ENCODE measurements around the gene JUP. TPM values are rescaled to one million over a fixed set of nuclear protein-coding genes. Genes with fewer than 3 reads are reported as not detected.

Gene JUP
- total and polyA plus RNA-seq, 2 of the 13 experiments (the other 11 are each of a cell fraction or from before 2014, with no cell fraction given) = 12.1 to 20.6 TPM

DNA sequence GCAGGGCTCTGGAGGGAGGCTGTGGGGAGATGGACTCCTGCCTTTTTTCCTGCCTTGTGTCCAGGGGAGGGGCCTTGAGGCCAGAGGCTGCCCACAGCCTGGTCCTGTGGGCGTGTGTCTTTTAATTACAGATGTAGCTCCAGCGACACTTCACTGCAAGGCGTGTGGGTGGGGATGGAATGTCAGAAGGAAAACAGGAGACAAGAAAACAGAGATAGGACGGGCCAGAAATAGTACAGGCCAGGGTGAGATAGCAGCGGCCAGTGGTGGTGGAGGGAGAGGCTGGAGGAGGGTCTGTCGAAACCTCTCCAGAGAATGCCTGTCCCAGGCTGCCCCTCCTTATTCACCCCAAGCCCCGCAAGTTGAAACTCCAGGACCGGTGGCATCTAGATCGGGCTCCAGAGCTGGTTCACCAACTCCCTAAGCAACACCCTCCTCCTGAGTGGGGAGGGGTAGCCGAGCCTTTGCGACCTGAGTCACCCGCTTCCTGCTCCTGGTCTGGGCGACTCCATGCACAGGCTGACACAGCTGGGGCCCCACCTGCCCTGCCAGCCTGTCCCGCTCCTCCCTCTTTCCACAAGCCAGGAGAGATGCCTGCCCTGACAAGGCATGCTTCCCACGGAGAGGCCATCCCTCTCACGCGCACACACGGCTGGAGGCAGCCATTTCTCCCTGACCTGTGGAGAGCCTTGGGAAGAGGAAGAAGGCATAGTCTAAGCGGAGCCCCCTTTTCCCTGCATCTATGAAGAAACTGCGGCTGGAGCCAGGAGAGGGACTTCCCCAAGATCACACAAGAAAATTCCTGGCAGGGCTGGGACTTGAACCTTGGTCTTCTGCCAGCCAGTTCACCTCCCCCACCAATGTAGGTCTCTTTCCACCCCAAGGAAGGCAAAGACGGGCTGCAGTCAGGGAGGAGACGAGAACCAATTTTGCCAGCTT lies 6.6 kb upstream of the JUP start (continued):
- 0 out of 2 replicates have a peak, but pooled peaks have one; percentile 11 for TF ChIP-seq ZNF547 (CRISPR knock-in tag; IDR thresholded peaks at IDR 0.05)
- TF ChIP-seq, protein P1, sequence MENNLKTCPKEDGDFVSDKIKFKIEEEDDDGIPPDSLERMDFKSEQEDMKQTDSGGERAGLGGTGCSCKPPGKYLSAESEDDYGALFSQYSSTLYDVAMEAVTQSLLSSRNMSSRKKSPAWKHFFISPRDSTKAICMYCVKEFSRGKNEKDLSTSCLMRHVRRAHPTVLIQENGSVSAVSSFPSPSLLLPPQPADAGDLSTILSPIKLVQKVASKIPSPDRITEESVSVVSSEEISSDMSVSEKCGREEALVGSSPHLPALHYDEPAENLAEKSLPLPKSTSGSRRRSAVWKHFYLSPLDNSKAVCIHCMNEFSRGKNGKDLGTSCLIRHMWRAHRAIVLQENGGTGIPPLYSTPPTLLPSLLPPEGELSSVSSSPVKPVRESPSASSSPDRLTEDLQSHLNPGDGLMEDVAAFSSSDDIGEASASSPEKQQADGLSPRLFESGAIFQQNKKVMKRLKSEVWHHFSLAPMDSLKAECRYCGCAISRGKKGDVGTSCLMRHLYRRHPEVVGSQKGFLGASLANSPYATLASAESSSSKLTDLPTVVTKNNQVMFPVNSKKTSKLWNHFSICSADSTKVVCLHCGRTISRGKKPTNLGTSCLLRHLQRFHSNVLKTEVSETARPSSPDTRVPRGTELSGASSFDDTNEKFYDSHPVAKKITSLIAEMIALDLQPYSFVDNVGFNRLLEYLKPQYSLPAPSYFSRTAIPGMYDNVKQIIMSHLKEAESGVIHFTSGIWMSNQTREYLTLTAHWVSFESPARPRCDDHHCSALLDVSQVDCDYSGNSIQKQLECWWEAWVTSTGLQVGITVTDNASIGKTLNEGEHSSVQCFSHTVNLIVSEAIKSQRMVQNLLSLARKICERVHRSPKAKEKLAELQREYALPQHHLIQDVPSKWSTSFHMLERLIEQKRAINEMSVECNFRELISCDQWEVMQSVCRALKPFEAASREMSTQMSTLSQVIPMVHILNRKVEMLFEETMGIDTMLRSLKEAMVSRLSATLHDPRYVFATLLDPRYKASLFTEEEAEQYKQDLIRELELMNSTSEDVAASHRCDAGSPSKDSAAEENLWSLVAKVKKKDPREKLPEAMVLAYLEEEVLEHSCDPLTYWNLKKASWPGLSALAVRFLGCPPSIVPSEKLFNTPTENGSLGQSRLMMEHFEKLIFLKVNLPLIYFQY (CRISPR knock-in tag; IDR thresholded peaks at IDR 0.05; ENCODE audit: borderline replicate concordance) = peak; percentile 9; the same call in 1 of the 2 replicates
- 0 out of 2 replicates have a peak, but pooled peaks have one; percentile 38 for TF ChIP-seq ZNF431 (CRISPR knock-in tag; IDR thresholded peaks at IDR 0.05; ENCODE audit: borderline replicate concordance, low read depth)
- TF ChIP-seq ZNF484 (CRISPR knock-in tag; IDR thresholded peaks at IDR 0.05; ENCODE audit: borderline replicate concordance, low read depth) = no peak
- TF ChIP-seq, protein P2, sequence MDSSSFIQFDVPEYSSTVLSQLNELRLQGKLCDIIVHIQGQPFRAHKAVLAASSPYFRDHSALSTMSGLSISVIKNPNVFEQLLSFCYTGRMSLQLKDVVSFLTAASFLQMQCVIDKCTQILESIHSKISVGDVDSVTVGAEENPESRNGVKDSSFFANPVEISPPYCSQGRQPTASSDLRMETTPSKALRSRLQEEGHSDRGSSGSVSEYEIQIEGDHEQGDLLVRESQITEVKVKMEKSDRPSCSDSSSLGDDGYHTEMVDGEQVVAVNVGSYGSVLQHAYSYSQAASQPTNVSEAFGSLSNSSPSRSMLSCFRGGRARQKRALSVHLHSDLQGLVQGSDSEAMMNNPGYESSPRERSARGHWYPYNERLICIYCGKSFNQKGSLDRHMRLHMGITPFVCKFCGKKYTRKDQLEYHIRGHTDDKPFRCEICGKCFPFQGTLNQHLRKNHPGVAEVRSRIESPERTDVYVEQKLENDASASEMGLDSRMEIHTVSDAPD (CRISPR knock-in tag; IDR thresholded peaks at IDR 0.05) = no peak
- no peak for TF ChIP-seq ATRX (CRISPR knock-in tag; IDR thresholded peaks at IDR 0.05; ENCODE audit: borderline replicate concordance)
- 0 out of 2 replicates have a peak, but pooled peaks have one; percentile 1 for TF ChIP-seq ZNF160 (CRISPR knock-in tag; IDR thresholded peaks at IDR 0.05)
- TF ChIP-seq, protein P3, sequence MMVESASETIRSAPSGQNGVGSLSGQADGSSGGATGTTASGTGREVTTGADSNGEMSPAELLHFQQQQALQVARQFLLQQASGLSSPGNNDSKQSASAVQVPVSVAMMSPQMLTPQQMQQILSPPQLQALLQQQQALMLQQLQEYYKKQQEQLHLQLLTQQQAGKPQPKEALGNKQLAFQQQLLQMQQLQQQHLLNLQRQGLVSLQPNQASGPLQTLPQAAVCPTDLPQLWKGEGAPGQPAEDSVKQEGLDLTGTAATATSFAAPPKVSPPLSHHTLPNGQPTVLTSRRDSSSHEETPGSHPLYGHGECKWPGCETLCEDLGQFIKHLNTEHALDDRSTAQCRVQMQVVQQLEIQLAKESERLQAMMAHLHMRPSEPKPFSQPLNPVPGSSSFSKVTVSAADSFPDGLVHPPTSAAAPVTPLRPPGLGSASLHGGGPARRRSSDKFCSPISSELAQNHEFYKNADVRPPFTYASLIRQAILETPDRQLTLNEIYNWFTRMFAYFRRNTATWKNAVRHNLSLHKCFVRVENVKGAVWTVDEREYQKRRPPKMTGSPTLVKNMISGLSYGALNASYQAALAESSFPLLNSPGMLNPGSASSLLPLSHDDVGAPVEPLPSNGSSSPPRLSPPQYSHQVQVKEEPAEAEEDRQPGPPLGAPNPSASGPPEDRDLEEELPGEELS (CRISPR knock-in tag; IDR thresholded peaks at IDR 0.05) = 0 out of 2 replicates have a peak, but pooled peaks have one; percentile 21
- TF ChIP-seq, protein P4, sequence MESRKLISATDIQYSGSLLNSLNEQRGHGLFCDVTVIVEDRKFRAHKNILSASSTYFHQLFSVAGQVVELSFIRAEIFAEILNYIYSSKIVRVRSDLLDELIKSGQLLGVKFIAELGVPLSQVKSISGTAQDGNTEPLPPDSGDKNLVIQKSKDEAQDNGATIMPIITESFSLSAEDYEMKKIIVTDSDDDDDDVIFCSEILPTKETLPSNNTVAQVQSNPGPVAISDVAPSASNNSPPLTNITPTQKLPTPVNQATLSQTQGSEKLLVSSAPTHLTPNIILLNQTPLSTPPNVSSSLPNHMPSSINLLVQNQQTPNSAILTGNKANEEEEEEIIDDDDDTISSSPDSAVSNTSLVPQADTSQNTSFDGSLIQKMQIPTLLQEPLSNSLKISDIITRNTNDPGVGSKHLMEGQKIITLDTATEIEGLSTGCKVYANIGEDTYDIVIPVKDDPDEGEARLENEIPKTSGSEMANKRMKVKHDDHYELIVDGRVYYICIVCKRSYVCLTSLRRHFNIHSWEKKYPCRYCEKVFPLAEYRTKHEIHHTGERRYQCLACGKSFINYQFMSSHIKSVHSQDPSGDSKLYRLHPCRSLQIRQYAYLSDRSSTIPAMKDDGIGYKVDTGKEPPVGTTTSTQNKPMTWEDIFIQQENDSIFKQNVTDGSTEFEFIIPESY (CRISPR knock-in tag; IDR thresholded peaks at IDR 0.05) = no peak
- TF ChIP-seq, protein P5, sequence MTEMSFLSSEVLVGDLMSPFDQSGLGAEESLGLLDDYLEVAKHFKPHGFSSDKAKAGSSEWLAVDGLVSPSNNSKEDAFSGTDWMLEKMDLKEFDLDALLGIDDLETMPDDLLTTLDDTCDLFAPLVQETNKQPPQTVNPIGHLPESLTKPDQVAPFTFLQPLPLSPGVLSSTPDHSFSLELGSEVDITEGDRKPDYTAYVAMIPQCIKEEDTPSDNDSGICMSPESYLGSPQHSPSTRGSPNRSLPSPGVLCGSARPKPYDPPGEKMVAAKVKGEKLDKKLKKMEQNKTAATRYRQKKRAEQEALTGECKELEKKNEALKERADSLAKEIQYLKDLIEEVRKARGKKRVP (CRISPR knock-in tag; IDR thresholded peaks at IDR 0.05) = no peak
- TF ChIP-seq MEIS1 (CRISPR knock-in tag; IDR thresholded peaks at IDR 0.05; ENCODE audit: borderline replicate concordance) = peak; percentile 30; the same call in 1 of the 2 replicates
- 0 out of 2 replicates have a peak, but pooled peaks have one; percentile 7 for TF ChIP-seq ARNTL (CRISPR knock-in tag; IDR thresholded peaks at IDR 0.05)
- TF ChIP-seq, protein P6, sequence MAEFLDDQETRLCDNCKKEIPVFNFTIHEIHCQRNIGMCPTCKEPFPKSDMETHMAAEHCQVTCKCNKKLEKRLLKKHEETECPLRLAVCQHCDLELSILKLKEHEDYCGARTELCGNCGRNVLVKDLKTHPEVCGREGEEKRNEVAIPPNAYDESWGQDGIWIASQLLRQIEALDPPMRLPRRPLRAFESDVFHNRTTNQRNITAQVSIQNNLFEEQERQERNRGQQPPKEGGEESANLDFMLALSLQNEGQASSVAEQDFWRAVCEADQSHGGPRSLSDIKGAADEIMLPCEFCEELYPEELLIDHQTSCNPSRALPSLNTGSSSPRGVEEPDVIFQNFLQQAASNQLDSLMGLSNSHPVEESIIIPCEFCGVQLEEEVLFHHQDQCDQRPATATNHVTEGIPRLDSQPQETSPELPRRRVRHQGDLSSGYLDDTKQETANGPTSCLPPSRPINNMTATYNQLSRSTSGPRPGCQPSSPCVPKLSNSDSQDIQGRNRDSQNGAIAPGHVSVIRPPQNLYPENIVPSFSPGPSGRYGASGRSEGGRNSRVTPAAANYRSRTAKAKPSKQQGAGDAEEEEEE (CRISPR knock-in tag; IDR thresholded peaks at IDR 0.05; ENCODE audit: borderline replicate concordance) = 0 out of 2 replicates have a peak, but pooled peaks have one; percentile 70
